ENCODE measurements around the gene MAP3K21. TPM values are rescaled to one million over a fixed set of nuclear protein-coding genes. Genes with fewer than 3 reads are reported as not detected.

The MAP3K21 gene
- total RNA-seq, 4 donors from 2014 or later, result 6.4 to 12.4 (median 9.0) TPM

DNA sequence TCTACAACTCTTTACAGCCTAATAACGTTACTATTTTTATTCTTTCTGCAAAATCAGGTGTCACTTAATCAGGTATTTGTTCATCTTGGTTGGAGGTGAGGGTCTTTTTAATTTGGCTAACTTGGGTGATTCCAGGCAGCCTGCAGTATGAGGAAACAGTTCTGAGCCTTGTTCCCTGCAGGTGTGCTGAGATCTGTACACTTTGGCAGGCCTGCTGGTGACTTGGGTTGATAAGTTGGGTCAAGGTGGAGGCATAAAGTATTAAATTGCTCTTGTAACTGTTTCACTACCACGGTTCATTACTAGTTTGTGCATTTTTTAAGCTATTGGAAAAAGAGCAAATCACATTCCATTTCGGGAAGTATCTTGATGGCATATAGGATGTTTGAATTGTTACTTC is 10.0 kb downstream of the MAP3K21 start:
- H3K9me3 ChIP-seq, result no peaks in the 10 kb centered on the region
- intact Hi-C loops (cut with DNase I), result no loop called here
- H3K27ac ChIP-seq, result no peak overlapping the region
- no peak for DNase-seq
- no peak overlapping the region for H3K4me3 ChIP-seq (replicated peaks in 1 of 3)
- WGBS, 2 donors, result 91% methylated on average over 3 of the region's 3 CpGs
- no peaks in the 10 kb centered on the region for H3K27me3 ChIP-seq
- TF ChIP-seq CTCF (IDR thresholded peaks at IDR 0.05) (no peak), POLR2A (IDR thresholded peaks at IDR 0.05) (no peak)
- H3K36me3 ChIP-seq, result no peaks in the 10 kb centered on the region
- H3K4me1 ChIP-seq, result peaks cover 0 to 6% of the 10 kb centered on the region in 2 donors

DNA sequence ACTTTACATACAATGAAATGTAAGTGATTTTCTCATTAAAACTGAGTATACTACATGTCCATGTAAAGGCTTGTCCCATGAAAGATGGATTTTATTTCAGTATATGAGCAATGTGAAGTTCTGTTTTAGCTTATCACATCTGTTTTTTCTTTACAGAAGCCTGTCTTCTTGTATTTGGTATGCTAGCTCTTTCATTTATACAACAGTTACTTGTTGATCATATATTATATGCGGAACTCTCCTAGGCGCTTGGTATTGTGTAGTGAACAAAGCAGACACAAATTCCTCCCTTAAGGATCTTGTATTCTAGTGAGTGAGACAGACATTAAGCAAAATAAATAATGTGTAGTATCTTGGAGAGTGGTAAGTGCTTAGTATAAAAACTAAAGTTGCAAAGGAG is 10.6 kb downstream of the MAP3K21 start:
- intact Hi-C loops (cut with DNase I), result no loop called here
- Histone ChIP-seq H3K4me3 (replicated peaks in 1 of 3) (no peak overlapping the region), H3K36me3 (no peaks in the 10 kb centered on the region), H3K27ac (no peak overlapping the region), H3K9me3 (no peaks in the 10 kb centered on the region), H3K4me1 (peaks cover 0 to 6% of the 10 kb centered on the region in 2 donors), H3K27me3 (no peaks in the 10 kb centered on the region)
- WGBS, 2 donors, result 94 to 98% methylated on average over 2 of the region's 2 CpGs
- TF ChIP-seq POLR2A (IDR thresholded peaks at IDR 0.05) (no peak), CTCF (IDR thresholded peaks at IDR 0.05) (no peak)
- DNase-seq, result no peak

GRCh38 chr1:233340031-233340555 is 12.6 kb downstream of the MAP3K21 start:
- Histone ChIP-seq H3K4me3 (replicated peaks in 1 of 3) (no peak overlapping the region), H3K9me3 (no peaks in the 10 kb centered on the region), H3K36me3 (no peaks in the 10 kb centered on the region), H3K27me3 (no peaks in the 10 kb centered on the region), H3K4me1 (peaks cover 0 to 6% of the 10 kb centered on the region in 2 donors), H3K27ac (no peak overlapping the region)
- no peak for TF ChIP-seq CTCF (IDR thresholded peaks at IDR 0.05)
- TF ChIP-seq POLR2A (IDR thresholded peaks at IDR 0.05), result no peak
- no peak for DNase-seq
- 80 to 95% methylated on average over 3 of the region's 3 CpGs for WGBS, 2 donors
- intact Hi-C loops (cut with DNase I), result no loop called here

DNA sequence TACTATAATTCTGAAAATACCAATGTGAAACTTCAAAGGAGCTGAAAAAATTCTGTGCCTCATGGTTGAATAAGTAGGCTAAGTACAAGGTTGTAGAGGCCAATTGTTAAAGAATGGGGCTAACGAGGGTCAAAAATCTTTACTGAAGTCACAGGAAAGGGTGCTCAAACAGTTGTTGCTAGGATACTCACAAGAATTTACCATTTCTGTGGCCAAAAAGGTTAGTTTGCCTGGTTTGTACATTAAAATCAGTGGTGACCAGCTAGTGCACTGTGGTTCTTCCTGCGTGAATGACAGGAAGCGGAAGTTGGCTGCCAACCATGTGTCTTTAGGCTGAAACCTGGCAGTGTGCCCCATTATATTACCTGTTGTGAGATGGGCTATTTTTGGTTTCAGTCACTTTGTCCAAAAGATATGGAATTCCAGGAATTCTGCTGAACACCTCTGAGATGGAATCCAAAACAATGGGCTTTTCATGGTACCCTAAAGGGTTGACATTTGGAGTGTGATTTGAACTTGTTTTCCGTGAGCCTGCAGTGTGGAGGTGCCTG is 13.5 kb downstream of the MAP3K21 start:
- no peaks in the 10 kb centered on the region for H3K9me3 ChIP-seq
- peaks cover 0 to 6% of the 10 kb centered on the region in 2 donors for H3K4me1 ChIP-seq
- WGBS, 2 donors, result 40 to 49% methylated on average over 4 of the region's 4 CpGs
- TF ChIP-seq CTCF (IDR thresholded peaks at IDR 0.05), result no peak
- no peak for TF ChIP-seq POLR2A (IDR thresholded peaks at IDR 0.05)
- H3K27me3 ChIP-seq, result no peaks in the 10 kb centered on the region
- H3K4me3 ChIP-seq (replicated peaks in 1 of 3), result no peak overlapping the region
- H3K36me3 ChIP-seq, result no peaks in the 10 kb centered on the region
- DNase-seq, result peak; percentile 29 to 37
- intact Hi-C loops (cut with DNase I), result no loop called here
- H3K27ac ChIP-seq, result no peak overlapping the region

GRCh38 chr1:233342086-233342485 is 14.6 kb downstream of the MAP3K21 start:
- no peaks in the 10 kb centered on the region for H3K27me3 ChIP-seq
- no peak overlapping the region for H3K4me3 ChIP-seq (replicated peaks in 1 of 3)
- H3K9me3 ChIP-seq, result no peaks in the 10 kb centered on the region
- no peak for DNase-seq
- H3K36me3 ChIP-seq, result no peaks in the 10 kb centered on the region
- no peak for TF ChIP-seq POLR2A (IDR thresholded peaks at IDR 0.05)
- peaks cover 0 to 6% of the 10 kb centered on the region in 2 donors for H3K4me1 ChIP-seq
- H3K27ac ChIP-seq, result no peak overlapping the region
- intact Hi-C loops (cut with DNase I), result no loop called here

Measured in thyroid gland (tissue), 4 donors.